GM13976 (cell line): Measurements from ENCODE around the gene ACY1.

ENCODE experiments used
- DNase-seq: peaks from one replicate; pipeline ENCODE4 v3.0.0; 2012; ENCODE audit warnings: low spot score
- CTCF ChIP-seq: IDR thresholded peaks from 2 replicates; pipeline ENCODE4 v1.5.1; 2012; ENCODE audit warnings: borderline replicate concordance, mild to moderate bottlenecking; ENCODE audit not compliant: insufficient read depth; ENCODE audit errors: extremely low read depth, missing control alignments, control extremely low read depth
- in situ Hi-C: fragments of 300-500 bp; cut with MboI; formaldehyde crosslinking; loops from one replicate; pipeline ENCODE4 v1.12.0; 2022; ENCODE audit warnings: low sequenced_read_pairs, mixed read lengths, inconsistent platforms; ENCODE audit not compliant: unreplicated experiment

The ACY1 gene

GRCh38 chr3:52034212-52034611, 50.9 kb downstream of the ACY1 start:
- no peak for TF ChIP-seq CTCF
- in situ Hi-C loops, result no loop called here
- DNase-seq, result no peak

- DNase-seq, result no peak
- TF ChIP-seq CTCF, result no peak
- in situ Hi-C loops, result no loop called here
Measured at GRCh38 chr3:52034651-52035050, 51.3 kb downstream of the ACY1 start.

- in situ Hi-C loops, result no loop called here
- TF ChIP-seq CTCF, result no peak
- DNase-seq, result no peak
Measured at GRCh38 chr3:52036222-52036694, 52.9 kb downstream of the ACY1 start.

GRCh38 chr3:52036829-52037228, 53.5 kb downstream of the ACY1 start:
- in situ Hi-C loops, result no loop called here
- no peak for DNase-seq
- TF ChIP-seq CTCF, result no peak

- DNase-seq, result no peak
- in situ Hi-C loops, result no loop called here
- TF ChIP-seq CTCF, result no peak
Measured at GRCh38 chr3:52037291-52037690, 54.0 kb downstream of the ACY1 start.

GRCh38 chr3:52038227-52038626, 54.9 kb downstream of the ACY1 start:
- in situ Hi-C loops, result no loop called here
- TF ChIP-seq CTCF, result no peak
- DNase-seq, result no peak
